ENCODE results near the gene SMG9.
A peak's percentile ranks its signal among the peaks of the same experiment; 100 is the strongest.

The SMG9 gene, protein sequence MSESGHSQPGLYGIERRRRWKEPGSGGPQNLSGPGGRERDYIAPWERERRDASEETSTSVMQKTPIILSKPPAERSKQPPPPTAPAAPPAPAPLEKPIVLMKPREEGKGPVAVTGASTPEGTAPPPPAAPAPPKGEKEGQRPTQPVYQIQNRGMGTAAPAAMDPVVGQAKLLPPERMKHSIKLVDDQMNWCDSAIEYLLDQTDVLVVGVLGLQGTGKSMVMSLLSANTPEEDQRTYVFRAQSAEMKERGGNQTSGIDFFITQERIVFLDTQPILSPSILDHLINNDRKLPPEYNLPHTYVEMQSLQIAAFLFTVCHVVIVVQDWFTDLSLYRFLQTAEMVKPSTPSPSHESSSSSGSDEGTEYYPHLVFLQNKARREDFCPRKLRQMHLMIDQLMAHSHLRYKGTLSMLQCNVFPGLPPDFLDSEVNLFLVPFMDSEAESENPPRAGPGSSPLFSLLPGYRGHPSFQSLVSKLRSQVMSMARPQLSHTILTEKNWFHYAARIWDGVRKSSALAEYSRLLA

DNA sequence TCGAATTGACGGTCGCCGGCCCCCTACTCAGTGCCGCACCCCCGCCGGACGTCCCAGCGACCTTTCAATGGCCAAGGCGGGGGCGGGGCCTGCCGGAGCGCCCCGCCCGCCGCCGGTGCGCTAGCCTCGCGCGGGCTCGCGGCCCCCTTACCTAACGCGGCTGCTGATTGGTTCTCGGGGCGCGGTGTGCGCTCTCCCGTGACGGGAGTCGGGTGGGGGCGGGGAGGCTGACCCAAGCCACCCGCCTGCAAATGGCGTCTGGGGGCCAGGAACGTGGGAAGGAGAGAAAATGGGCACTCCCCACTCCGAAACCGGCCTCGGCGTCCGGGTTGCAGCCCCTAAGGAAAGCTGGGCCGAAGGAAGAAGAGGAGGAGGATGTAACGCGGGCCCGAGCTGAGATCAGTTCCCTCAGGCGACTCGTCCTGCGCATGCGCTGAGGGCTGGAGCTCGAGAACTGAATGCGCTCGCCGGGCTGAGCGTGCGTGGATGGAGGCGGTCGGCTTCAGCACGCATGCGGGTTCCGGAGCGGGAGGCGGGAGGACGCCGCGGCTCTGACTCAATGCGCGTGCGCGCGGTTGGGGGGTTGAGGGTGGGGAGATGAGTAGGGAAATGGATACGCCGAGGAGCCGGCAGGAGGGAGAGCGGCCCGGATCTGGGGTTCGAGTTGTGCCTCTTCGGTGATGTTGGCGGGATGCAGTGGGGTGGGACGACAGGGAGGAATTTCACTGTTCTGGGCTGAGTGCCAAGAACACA is at the start of gene SMG9:
Gene SMG9 (minus strand): TSS at position 460 of the 753 bp plus-strand sequence. CDS start 4,221 bp downstream, outside the sequence.
- peak; percentile 93 for DNase-seq (ENCODE audit: low read depth)

DNA sequence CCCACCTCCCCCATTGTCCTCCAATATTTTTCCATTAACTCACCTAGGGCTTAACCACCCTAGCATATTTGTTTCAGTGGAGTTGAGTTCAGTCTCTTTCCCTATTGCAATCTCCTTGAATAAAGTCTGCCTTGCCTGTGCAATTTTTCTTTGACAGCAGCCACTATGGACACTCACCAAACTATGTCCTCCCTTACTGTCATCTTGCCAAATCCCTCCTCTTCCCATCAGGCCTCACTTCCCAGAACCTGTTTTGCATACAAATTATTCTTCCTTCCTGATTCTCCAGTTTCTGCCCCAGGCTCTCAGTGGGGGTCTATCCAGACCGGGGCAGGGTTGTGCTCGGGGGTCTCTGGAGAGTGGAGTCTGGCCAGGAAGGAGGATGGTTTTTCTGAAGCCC is 49.7 kb upstream of the SMG9 start:
- DNase-seq (ENCODE audit: low read depth) = no peak

DNA sequence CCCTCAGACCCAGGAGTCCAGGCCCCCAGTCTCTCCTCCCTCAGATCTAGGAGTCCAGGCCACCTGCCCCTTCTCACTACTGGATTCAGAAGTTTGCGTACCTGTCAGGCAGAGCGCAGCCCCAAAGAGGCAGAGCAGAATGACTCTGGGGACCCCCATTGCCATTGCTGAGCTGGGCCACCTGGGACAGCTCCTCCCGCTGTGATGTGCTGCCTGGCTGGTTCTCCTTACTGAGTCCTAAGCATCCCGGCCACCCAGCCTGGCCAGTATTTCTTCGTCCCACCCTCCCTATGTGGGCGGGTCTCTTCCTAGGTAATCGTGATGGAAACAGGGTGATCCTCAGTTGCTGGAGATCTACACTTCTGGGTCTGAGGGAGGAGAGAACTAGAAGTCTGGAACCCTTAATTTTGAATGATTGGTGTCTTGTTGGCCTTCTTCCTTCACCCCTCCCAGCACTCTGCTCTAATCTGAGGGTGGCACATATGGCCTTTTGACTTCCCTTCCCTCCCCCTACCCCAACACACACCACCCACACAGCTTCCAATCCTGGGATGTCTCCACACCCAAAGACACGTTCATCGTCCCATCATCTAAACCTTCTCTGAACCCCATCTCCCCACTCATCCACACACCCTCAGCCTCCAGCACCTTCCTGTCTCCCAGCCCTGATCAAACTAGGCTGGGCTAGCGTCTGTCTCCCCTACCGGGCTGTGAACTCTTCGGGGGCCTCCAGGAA is 47.6 kb upstream of the SMG9 start, which contains the start of gene LYPD5:
Gene LYPD5 (minus strand): TSS at position 232 of the 736 bp plus-strand sequence. CDS start 67 bp downstream, at position 165.
- no peak for DNase-seq (ENCODE audit: low read depth)

DNA sequence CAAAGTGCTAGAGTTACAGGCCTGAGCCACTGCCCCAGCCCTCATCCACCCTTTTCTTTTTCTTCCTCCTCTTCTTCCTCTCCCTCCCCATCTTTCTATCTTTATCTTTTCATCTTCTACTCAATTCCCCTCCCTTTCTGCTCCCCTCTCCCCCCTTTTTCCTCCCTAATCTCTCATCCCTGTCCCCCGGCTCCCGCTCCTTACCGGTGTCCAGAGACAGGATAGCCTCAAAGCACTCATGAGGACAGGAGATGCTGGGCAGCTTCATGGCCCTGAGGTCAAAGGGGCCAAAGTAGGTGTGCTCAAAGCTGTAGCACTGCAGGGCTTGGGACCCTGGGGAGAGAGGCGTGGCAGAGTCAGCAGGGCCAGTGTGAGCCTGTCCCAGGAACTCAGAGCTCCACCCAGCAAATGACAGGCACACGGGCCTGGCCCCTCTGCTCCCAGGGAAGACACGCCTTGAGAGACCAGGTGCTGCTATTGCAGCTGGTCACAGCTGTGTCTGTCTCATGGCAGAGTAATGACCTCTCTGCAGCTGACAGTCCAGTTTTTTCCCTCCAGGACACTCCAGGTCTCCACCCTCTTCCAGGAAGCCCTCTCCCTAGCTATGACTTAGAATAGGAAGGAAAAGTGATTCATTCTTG is 44.9 kb upstream of the SMG9 start:
- DNase-seq (ENCODE audit: low read depth) = no peak

DNA sequence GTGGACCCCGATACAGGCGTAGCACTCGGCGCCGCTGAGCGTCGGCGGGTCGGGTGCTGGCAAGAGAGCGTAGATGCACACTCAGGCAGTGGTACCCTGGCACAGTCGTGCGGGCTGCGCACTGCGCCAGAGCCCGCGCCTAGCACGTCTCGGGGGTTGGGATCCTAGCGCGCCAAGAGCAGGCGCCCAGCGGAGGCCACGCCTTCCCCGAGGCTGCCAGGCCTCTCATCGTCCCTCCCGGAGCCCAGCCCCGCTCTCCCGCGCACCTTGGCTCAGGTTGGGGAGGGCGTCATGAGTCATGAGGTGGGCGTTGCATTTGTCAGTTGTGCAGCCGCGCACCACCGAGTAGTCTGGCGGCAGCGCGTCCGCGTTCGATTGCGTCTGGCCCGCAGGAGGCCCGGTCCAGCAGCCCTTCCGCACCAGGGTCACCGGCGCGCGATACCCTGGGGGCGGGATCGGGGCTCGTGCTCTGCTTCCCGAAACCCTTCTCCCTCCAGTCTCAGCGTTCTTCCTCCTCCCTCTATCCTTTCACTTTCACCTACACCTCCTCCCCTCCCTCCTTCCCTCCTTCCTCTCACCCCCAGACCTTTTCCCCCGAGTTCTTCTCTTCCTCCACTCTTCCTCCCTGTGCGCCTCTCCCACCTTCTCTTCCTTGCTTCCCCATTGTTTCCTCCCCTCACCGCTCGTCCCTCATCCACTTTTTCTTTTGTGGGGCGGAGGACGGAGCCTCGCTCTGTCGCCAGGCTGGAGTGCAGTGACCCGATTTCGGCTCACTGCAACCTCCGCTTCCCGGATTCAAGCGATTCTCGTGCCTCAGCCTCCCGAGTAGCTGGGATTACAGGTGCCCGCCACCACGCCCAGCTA is 44.0 kb upstream of the SMG9 start:
- DNase-seq (ENCODE audit: low read depth) = no peak

DNA sequence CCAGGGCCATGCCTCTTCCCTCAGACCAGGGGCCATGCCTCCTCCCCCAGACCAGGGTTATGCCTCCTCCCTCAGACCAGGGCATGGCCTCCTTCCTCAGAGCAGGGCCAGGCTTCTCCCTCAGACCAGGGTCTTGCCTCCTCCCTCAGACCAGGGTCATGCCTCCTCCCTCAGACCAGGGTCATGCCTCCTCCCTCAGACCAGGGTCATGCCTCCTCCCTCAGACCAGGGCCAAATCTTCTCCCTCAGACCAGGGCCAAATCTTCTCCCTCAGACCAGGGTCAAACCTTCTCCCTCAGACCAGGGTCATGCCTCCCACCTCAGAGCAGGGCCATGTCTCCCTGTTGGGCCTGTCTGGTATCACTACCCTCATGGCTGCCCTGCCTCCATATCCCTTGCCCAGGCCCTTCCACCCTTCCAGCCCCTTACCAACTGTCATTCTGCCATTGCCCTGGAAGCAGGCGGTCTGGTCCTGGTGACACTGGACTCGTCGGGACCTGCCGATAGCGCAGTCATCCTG is 43.3 kb upstream of the SMG9 start:
- DNase-seq (ENCODE audit: low read depth) = no peak

DNA sequence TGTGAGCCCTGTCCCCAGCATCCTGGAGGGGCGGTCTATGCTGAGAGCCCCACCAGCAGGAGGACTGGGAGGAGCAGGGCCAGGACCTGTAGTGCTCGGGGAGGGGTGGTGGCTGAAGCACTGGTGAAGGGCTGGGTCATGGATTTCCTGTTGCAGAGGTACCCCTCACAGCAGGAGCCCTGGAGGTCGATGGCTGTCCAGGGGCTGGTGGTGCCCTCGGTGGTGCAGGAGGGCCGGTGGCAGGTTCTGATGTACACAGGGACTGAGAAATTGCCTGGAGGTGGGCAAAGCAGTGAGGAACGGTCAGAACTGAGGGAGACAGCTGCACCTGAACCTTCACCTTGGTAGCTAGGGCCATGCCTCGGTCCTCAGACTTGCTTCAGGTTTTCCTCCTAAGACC is 42.8 kb upstream of the SMG9 start:
- no peak for DNase-seq (ENCODE audit: low read depth)

DNA sequence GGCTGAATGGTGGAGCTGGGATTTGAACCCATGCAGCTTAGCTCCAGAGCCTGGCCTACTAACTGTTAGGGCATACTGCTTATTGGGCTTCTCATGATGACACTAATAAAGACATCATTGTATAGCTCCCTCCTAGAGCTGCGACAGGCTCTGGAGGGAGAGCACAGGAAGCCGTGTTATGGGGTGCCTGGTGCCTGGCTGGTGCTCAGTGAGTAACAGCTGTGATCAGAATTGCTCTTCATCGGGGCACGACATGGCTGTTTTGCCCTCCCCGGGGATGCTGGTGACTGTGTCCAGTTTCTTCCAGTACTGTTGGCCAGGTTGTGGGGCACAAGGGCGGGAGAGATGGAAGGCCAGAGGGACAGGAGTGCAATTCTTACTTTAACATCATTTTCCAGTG is 42.4 kb upstream of the SMG9 start:
- no peak for DNase-seq (ENCODE audit: low read depth)

DNA sequence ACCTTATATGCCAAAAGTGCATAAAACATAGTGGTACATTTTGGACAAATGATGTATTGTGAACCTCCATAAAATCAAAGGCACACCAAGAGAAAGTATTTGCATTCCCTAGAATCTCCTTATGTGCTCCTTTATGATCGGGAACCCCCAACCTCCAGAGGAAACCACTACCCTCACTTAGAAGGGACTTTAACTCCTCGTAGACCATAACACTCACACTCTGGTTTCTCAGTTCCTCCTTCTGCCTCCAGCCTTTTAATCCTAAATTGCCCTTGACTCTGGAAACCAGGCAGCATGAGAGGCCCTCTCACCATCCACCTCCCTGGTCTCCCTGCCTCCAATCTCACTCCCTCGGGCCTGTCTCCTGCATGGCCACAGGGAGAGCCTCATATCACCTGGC is 35.8 kb upstream of the SMG9 start:
- DNase-seq (ENCODE audit: low read depth) = no peak

DNA sequence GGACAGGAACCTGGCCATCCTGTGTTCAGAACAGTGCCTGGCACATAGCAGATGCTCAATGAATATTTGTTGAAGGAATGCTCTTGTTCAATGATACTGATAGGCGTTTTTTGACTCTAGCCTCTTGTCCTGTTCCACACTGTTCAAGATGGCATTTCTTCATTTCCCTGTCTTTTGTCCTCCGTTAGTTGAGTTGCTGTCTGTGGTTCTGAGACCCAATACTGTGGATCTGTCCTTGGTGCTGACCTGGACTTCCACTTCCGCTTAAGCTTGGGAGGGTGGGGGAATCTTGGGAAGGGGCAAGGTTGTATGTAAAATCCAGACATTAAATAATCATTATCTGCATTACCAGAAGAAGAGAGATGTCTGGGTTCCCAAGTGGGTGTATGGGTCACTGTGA is 34.3 kb upstream of the SMG9 start:
- no peak for DNase-seq (ENCODE audit: low read depth)

DNA sequence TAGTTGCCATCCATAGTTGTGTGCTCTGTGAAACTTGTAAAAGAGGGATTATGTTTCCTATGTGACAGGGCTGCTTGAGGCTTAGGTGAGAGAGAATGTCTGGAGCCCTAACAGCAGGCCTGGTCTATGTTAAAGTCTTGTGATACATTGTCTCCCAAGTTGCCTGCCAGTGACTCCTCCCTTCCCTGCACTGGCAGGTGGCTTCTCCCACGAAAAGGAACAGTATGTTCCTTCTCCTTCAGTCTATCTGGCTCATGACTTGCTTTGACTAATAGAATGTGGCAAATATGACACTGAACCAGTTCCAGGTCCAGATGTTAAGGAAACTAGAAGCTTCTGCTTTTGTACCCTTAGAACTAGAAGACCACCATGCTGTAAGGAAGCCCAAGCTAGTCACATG is 31.9 kb upstream of the SMG9 start:
- no peak for DNase-seq (ENCODE audit: low read depth)

DNA sequence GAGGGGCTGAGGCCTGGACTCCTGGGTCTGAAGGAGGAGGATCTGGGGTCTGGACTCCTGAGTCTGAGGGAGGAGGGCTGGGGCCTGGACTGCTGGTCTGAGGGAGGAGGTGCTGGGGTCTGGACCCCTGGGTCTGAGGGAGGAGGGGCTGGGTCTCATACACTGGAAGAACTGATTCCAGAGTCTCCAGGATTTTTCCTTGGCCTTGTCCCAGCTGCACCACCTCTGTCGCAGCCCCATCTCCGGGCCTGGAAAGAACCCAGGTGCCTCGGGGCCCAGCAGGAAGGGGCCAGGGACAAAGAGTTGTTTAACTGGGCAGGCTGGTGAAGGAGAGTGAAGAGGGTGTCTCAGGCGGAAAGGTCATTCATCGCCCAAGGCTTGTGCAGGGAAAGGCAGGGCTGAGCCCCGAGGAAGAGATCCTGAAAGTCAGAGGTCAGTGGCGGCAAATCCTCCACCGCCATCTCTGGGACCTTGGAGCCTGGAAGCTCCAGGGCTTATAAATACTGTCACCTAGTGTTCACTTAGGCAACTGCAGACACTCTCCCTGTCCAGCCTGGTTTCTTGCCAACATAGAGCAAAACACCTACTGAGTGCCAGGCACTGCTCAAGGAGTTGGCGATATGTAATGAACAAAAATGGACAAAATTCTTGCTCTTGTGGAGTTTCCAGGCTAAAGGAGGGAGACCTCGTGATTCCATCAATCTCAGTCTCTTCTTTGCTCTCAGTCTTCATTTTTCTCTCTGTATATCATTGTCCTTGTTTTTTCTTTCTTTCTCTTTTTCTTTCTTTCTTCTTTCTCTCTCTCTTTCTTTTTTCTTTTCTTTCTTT is 30.4 kb upstream of the SMG9 start:
- DNase-seq (ENCODE audit: low read depth) = peak; percentile 64

DNA sequence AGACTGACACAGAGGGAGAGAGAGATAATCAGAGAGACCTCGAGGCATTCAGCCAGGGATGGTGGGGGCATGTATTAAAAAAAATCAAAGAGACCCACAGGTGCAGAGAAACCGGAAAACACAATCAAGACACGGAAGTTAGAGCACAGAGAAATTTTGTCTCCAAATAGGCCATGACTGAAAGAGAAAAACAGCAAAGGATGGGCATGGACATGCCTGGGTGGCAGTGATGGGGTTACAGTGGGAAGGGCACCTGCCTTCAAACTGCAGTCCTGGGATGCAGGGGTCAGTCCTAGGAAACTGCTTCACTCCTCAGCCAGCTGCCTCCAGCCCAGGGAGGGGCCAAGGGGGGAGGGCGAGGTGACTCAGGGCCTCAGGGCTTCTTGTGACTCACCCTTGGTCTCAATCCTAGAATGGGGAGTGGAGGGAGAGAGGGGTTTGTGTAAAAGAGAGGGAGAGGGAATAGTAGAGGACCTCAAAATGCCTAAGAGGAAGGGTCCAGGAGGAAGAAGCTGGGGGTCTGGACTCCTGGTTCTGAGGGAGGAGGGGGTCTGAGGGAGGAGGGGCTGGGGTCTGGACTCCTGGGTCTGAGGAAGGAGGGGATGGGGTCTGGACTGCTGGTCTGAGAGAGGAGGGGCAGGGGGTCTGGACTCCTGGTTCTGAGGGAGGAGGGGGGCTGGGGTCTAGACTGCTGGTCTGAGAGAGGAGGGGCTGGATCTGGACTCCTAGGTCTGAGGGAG is 29.6 kb upstream of the SMG9 start:
- DNase-seq (ENCODE audit: low read depth) = peak; percentile 62

DNA sequence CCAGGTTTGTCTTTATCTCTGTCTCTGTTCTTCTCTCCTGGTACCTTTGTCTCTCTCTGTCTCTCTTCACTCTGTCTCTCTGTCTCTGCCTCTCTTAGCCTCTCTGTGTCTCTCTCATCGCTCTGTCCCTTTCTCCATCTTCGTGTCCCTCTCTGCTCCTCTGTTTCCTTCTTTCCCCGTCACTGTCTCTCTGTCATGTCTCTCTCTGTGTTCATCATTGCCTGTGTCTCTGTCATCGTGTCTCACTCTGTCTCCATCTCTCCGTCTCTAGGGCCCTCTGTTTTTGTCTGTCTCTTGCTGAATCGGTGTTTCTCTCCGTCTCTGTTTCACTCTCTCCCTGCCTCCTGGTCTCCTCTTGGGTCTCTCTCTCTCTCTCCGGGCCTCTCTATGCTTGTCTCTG is 28.9 kb upstream of the SMG9 start:
- DNase-seq (ENCODE audit: low read depth) = no peak

DNA sequence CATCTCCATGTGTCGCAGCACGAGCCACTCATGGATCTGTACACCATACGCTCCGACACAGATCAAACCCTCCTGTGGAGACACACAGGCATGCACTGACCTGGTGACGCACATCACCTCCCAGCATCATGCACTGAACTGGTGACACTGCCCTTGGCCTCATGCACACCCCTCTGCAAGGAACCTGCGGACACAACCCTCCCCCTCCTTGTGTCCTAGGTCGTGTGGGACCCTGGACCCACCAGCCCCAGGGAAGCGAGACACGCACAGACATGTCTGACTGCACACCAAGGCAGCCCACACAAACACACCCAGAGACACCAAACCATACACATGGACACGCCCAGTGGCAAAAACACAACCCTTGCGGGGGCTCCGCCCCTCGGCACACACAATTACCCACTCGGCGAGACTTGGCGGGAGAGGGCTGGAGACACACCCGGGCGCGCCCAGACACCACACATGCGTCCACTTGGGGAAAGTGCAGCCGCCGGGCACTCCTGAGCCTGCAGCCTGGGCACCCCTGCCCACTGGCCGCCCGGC is 28.0 kb upstream of the SMG9 start:
- DNase-seq (ENCODE audit: low read depth) = no peak

DNA sequence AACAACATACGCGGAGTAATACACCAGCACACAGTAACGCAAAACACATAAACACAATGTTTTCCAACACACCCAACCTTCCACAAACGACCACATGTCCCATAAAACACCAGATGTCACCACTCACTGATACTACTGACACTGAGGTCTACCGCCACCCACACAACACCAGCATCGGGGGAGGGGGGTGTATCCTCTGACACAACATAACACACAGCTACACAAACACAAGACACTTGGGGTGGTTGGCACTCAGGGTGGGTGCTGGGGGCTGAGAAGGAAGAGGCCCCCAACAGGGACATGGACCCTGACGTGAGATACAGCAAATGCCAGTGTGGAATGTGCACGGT is 27.5 kb upstream of the SMG9 start:
- DNase-seq (ENCODE audit: low read depth) = no peak

DNA sequence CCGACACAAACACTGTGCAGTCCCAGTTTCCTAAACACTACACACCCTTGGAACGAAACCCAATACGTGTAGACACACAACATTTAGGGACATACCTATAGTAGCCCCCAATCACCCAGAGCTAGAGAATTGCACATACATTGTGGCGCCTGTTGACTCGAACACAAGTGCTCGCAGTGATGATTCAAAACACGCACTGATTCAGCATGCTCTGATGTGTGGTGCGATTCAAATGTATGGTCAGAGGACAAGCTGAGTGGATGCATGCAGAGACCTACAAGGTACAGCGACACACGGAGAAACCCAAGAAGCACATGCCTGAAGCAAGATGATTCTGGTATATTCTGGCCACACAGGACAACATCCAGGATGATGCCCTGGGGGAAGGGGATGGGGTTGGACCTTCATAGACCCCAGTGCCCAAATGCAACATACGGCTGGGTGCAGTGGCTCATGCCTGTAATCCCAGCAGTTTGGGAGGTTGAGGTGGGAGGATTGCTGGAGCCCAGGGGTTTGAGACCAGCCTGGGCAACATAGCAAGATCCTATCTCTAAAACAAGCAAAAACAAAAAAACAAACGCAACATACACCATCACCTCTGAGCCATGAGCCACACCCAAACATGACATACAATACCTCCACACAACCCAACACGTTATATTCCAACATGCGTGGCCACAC is 27.0 kb upstream of the SMG9 start:
- DNase-seq (ENCODE audit: low read depth) = no peak
